Stimulated activated CD4-positive, alpha-beta T cell treated with anti-CD3 and anti-CD28 coated beads, Interleukin-1b, Interleukin-23, amount 100 ng/mL, for 1 hour (primary cell): ENCODE data around the gene LAMB4.

Experiments used
- DNase-seq, 2 donors: peaks; one replicate each; pipeline ENCODE4 v3.0.0-alpha.2; 2020; ENCODE audit warnings: low read depth in 2 of 2

The LAMB4 gene

DNA sequence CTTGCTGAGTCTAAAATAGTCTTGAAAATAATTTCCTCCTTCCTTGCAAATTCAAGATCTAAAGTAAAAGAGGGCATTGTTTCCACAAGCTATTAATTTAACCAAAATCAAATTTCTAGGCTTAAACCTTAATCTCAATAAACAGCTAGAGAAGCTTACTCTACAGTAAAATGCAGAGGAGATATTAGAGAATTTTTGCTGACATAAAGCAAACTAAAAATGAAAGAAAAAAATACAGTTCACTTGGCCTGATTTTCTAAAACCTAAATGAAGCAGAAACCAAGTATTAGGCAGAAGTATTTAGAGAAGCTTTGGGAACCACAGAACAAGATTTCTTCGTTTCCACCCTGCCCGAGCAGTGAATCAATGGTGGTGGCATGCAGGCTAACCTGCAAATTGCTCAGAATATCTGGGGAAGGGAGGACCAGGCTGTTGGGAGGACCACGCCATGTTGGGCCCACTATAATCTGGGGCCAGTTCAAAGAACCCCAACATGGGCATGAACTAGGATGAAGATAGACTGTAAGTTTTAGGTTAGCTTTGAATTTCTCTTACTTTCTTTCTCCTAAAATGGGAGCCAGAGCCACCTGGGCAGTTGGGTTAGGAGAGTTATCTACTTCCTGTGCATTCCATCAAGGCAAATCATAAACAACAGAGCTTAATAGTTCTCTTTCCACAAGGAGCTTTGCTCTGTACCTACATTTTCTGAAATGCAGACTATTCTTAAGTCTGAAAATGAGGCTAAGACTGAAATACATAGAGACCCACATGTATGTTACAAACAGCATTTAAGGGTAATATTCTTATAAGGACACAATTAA, 131.3 kb downstream of the LAMB4 start:
- no peak for DNase-seq

- no peak for DNase-seq
These were observed 132.0 kb downstream of the LAMB4 start for GRCh38 chr7:107998150-107998549.

DNA sequence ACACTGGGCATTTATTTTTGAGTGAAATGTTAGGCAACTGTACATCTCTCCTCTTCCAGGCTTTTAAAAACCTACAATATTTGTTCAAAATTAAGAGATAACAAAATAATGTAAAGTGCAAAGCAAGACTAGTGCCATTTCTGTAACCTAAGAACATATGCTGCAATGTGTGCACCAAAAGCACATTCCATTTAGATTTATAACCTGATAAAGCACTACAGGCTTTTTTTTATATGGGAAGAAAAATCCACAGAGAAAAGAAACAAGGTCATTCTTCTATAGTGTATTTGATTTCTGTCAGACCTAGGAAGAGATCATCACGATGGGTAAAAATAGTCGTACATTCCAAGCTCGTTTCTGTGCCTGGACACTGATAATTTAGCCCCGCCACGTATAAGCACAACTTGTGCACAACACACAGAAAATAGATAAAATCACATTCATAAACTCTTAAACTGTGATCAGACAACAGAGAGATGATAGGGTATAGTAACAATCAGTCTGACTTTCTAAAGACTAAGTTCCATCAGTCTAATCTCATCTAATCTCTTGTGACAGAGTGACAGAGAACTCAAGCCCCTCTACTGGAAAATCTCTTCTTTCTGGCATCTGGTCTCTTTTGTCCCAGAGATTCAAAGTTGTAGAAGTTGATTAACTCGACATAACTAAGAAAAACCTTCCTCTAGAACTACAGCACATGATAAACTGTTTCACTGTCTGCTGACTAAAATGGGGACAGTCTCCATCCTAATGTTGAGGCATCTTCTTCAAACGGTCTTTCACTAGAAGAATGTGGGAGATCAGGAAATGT, 133.9 kb downstream of the LAMB4 start:
- DNase-seq, result no peak

- no peak for DNase-seq
These were observed 134.7 kb downstream of the LAMB4 start for GRCh38 chr7:107995184-107996071.

- no peak for DNase-seq
These were observed 135.6 kb downstream of the LAMB4 start for GRCh38 chr7:107994421-107995030.

DNA sequence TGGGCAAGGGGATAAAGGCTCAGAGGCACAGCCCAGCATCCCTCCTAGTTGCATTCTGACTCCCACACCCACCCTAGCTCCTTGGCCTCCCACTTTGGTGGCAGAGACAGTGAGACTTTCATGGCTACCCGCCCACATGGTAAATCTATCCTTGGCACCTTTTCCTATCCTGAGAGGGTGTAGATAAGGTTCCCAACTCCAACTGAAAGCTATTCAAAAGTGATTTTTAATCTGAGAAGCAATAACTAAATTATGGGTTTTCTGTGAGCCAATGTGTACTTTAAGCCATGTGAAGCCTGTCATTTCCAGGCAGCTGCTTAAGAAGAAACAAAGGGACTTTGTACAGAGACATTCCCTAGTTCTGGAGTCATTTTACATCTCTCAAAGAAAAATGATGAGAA, 136.3 kb downstream of the LAMB4 start:
- DNase-seq, result no peak

DNA sequence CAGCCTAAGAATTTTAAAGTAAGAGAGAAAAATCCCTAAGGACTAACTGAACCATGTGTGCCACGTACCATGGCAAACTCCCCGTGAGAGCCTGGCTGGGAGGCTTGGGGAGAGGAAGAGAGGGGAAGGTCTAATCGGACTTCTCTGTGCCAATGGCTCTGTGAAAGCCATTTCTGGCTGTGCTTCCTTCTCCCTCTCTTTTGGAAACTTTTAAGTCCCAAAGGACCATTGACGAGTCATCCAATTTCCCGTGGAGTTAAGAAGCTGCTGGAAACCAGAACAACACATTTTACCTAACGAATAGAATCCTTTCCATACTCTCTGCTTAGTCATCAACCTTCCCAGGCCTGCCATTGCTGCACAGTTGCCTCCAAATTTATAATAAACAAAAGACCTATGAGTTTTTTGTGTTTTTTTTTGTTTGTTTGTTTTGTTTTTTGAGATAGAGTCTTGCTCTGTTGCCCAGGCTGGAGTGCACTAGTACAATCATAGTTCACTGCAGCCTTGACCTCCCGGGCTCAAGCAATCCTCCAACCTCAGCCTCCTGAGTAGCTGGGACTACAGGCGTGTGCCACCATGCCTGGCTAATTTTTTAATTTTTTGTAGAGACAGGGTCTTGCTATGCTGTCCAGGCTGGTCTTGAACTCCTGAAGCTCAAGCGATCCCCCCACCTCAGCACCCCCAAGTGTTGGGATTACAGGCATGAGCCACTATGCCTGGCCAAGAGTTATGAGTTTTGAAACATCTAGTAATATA, 140.4 kb downstream of the LAMB4 start:
- DNase-seq, result no peak

DNA sequence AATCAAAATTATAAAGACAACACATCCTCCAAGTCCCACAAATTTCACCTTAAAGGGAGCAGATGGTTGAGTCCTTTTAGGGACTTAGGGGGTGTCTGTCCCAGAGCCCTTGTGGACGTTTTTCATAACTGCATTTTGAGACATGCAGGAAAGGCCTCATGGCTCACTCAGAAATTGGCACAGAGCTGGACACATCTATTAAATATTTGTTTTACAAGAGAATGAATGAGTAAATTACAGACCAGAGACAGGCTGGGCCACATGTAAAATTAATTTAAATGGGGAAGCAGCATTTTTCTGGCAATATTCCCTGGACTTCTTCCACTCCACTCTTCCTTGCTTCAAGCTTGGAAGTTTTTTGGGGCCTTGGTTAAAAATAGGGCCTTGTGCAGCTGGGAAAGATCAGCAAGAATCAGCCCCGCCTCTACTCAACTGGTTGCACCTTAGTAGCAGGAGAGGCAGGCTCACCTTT, 147.2 kb downstream of the LAMB4 start:
- DNase-seq, result no peak

DNA sequence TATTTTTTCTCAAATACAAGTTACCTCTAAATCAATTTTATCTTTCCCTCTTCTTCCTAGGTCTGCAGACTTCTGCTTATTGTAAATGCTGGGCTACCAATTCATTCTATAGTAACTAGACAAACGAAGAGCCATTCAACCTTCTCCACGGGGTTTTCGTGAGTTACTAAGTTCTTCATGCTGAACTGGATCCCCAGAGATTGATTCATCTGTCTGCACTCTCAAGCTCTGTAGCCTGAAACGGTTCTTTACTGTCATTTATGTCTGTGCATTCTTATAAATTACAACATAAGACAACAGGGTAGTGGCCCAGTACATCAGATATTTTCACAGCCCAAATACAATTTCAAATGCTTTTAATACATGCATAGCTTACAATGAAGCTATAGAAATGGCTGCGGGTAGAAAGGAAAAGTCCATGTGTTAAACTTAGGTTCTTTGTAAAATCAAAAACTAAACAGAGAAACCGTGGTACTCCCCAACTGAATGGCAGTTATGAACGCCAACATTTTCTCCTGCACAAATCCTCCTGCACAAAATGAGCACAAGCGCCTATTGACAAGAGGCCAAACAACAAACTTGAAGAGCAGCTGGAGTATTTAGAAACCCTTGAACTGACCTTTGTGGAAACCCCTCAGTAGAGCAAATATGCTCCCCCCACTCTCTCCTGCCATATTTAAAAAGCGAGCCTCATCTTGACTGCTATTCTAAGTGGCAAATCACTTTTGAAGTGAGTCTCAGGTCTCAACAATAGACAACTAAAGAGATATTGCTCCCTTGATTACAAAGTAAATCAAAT, 147.9 kb downstream of the LAMB4 start:
- no peak for DNase-seq

DNA sequence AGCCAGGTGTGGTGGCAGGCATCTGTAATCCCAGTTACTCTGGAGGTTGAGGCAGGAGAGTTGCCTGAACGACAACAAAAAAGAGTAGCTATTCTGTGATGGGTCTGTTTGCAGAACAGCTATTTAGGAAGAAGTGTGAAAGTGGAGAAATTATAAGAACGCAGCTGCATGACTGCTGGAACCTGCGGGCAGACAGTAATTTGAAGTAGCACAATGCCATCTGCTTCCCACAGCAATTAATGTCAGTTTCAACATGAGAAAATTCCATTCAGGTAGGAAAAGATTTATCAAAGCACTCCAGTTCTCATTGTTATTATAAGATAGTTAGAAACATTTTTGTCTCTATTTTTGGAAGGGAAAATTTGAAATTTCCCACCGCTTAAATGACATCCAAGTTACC, 148.7 kb downstream of the LAMB4 start:
- DNase-seq, result no peak

GRCh38 chr7:107980671-107981190, 149.4 kb downstream of the LAMB4 start:
- no peak for DNase-seq

DNA sequence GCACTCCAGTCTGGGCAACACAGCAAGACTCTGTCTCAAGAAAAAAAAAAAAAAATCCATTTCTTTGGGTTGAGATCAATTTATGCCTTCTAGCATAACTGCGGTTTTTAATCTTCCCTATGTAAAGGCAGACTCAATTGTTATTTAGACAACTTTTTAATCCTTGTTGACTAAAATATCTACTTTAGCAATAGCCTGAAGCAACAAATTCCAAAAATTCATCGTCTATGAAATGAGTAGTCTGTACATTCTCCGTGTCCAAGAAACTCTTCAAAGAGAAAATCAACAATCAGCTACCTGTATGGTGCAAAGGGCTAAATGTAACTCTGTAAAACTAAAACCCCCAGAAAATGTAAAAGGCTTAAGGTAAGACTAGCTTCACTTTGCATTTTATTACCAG, 150.0 kb downstream of the LAMB4 start:
- DNase-seq, result no peak

DNA sequence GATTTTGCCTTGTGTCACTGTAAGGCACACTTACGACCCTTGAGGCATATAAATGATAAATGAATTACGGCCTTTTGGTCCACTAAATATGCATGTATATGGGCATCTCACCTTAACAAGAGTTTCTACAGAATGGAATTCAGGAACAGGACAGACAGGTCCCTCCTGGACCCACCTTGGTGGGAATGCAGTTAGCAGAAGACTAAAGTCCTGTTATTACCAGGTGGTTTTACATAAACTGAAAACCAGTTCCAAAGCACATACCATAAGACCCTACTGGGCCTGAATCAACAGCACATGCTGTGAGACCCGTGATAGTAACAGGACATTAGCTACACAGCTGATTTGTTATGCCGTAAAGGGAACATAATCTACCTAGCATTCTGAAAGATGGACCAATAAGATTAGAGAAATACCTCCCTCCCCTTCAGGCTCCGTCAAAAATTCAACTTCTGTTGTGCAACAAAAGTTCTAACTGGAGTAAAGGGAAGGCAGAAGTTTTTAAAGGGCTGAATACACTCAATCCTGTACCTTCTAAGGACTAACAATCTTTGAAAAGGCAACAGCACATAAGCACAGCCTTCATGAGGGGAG, 151.2 kb downstream of the LAMB4 start:
- no peak for DNase-seq

DNA sequence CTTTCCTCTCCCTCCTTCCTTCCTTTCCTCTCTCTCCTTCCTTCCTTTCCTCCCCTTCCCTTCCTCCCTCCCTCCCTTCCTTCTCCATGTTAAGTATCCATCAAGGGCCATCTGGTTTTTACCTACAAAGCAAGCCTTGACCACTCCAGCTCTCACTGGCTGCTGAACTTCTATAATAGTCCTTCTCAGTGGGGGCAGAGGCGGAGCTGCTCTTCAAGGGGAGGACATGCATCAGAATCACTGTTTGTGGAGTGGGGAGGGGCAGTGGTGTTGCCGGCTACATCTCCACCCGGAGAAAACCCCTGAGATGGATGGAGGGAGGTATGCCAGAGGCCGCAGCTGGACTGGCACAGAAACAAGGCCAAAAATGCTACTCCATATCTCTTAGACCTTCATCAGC, 153.1 kb downstream of the LAMB4 start:
- DNase-seq, result no peak

GRCh38 chr7:107976620-107977019, 153.5 kb downstream of the LAMB4 start:
- DNase-seq, result no peak

- DNase-seq, result no peak
These were observed 154.7 kb downstream of the LAMB4 start for GRCh38 chr7:107975394-107976013.

- no peak for DNase-seq
These were observed 156.3 kb downstream of the LAMB4 start for GRCh38 chr7:107973861-107974260.
